ENCODE measurements around the gene BCAS3. TPM values are rescaled to one million over a fixed set of nuclear protein-coding genes. Genes with fewer than 3 reads are reported as not detected.

The BCAS3 gene
- total and polyA plus RNA-seq, 11 donors, result 4.5 to 23.5 (median 17.9) TPM

- TF ChIP-seq POLR2A (IDR thresholded peaks at IDR 0.05) (no peak), CTCF (IDR thresholded peaks at IDR 0.05) (no peak)
- 57 to 69% (median 58%) methylated on average over 6 of the region's 6 CpGs for WGBS, 4 donors
- intact Hi-C loops (cut with DNase I), result loop anchor here in 1 of 10 donors (10.0 kb wide), 1 partner anchor 71 kb away; no protein-coding TSS in a partner anchor
- peak overlapping the region in 6 of 12 donors; percentile 9 to 70 (median 37) for H3K27ac ChIP-seq
- DNase-seq (no peak), ATAC-seq (peak in 3 of 4 donors; percentile 16 to 41 (median 35))
- no peaks in the 10 kb centered on the region for H3K36me3 ChIP-seq
- H3K9me3 ChIP-seq, result no peaks in the 10 kb centered on the region
- H3K27me3 ChIP-seq, result no peaks in the 10 kb centered on the region
- H3K4me3 ChIP-seq, result no peak overlapping the region
- H3K4me1 ChIP-seq, result peaks cover 0 to 39% (median 21%) of the 10 kb centered on the region in 12 donors
These were observed 647.9 kb downstream of the BCAS3 start for GRCh38 chr17:61325382-61326073.

DNA sequence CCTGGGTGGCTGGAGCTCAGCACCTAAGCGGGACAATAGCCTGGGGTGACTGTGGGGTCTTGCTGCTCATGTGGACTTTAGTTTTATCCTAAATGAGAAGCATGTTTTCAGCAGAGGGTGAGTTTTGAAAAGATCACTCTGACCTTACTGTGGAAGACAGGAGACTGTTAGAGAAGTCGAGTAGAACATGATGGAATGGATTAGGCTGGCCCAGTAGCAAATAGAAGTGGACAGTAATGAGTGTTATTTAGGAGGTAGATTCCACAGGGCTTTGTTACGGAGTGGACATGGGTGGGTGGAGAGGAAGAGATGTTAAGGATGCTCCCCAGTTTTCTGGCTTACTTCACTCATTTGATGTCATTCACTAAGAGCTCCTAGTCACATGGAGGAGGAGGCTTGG is 648.7 kb downstream of the BCAS3 start:
- Histone ChIP-seq H3K36me3 (no peaks in the 10 kb centered on the region), H3K27ac (peak overlapping the region in 4 of 12 donors; percentile 4 to 60 (median 12)), H3K4me1 (peaks cover 0 to 40% (median 24%) of the 10 kb centered on the region in 12 donors), H3K27me3 (no peaks in the 10 kb centered on the region), H3K9me3 (no peaks in the 10 kb centered on the region), H3K4me3 (no peak overlapping the region)
- intact Hi-C loops (cut with DNase I), result loop anchor here in 1 of 10 donors (10.0 kb wide), 1 partner anchor 72 kb away; no protein-coding TSS in a partner anchor
- TF ChIP-seq POLR2A (IDR thresholded peaks at IDR 0.05) (no peak), CTCF (IDR thresholded peaks at IDR 0.05) (no peak)
- DNase-seq (no peak), ATAC-seq (no peak)
- 88 to 91% (median 90%) methylated on average over 3 of the region's 3 CpGs for WGBS, 4 donors

DNA sequence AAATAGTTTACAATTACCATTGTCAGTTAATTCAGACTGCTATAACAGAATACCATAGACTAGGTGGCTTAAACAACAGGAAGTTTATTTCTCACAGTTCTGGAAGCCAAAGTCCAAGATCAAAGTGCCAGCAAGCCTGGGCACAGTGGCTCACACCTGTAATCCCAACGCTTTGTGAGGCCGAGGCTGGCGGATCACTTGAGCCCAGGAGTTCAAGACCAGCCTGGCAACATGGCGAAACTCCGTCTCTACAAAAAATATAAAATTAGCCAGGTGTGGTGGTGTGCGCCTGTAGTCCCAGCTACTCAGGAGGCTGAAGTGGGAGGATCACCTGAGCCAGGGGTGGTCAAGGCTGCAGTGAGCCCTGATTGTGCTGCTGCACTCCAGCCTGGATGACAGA is 650.7 kb downstream of the BCAS3 start:
- intact Hi-C loops (cut with DNase I), result loop anchor here in 1 of 10 donors (10.0 kb wide), 1 partner anchor 74 kb away; no protein-coding TSS in a partner anchor
- no peak for TF ChIP-seq POLR2A (IDR thresholded peaks at IDR 0.05)
- no peak for TF ChIP-seq CTCF (IDR thresholded peaks at IDR 0.05)

More for the DNA sequence above, 650.7 kb downstream of the BCAS3 start:
- ATAC-seq, result no peak
- Histone ChIP-seq H3K4me3 (no peak overlapping the region), H3K4me1 (peaks cover 0 to 38% (median 19%) of the 10 kb centered on the region in 12 donors), H3K27me3 (no peaks in the 10 kb centered on the region), H3K36me3 (no peaks in the 10 kb centered on the region), H3K27ac (no peak overlapping the region), H3K9me3 (no peaks in the 10 kb centered on the region)
- 96 to 99% (median 98%) methylated on average over 6 of the region's 6 CpGs for WGBS, 4 donors
- DNase-seq, result no peak

Data from heart left ventricle (tissue), 16 donors.